CD8-positive, alpha-beta memory T cell (primary cell): ENCODE measurements around the gene HIRA. TPM values are rescaled to one million over a fixed set of nuclear protein-coding genes. Genes with fewer than 3 reads are reported as not detected.

Experiments
- CTCF ChIA-PET: fragments of 350-600 bp; sonication (Branson Sonifier 250); formaldehyde crosslinking; loops from one replicate; lab custom pipeline; 2021; ENCODE audit warnings: antibody characterized with exemption; lab: Charles Lee
- POLR2A ChIA-PET: fragments of 350-600 bp; sonication (Branson Sonifier 250); formaldehyde crosslinking; loops from one replicate; lab custom pipeline; 2021; ENCODE audit warnings: antibody characterized with exemption; lab: Charles Lee
- DNase-seq, 5 donors: peaks; one replicate each; pipeline versions ENCODE4 v3.0.0 to v3.0.0-alpha.2; 2020 to 2022; ENCODE audit warnings: mixed read lengths in 1 of 5
- H3K27ac ChIP-seq: one replicate; pipeline ENCODE4 v1.7.0; 2013; ENCODE audit warnings: low read depth, mild to moderate bottlenecking, low read length, moderate library complexity
- H3K27me3 ChIP-seq: 2 replicates; pipeline ENCODE4 v1.7.0; 2013; ENCODE audit warnings: low read length, mild to moderate bottlenecking; ENCODE audit not compliant: insufficient read depth, poor library complexity, severe bottlenecking
- H3K36me3 ChIP-seq: 2 replicates; pipeline ENCODE4 v1.7.0; 2013; ENCODE audit warnings: mild to moderate bottlenecking, low read length, moderate library complexity; ENCODE audit not compliant: insufficient read depth
- H3K4me1 ChIP-seq: 2 replicates; pipeline ENCODE4 v1.7.0; 2013; ENCODE audit warnings: mild to moderate bottlenecking, low read length, moderate library complexity; ENCODE audit not compliant: insufficient read depth
- H3K4me3 ChIP-seq: 2 replicates; pipeline ENCODE4 v1.7.0; 2013; ENCODE audit warnings: mild to moderate bottlenecking, low read length
- H3K9me3 ChIP-seq: 2 replicates; pipeline ENCODE4 v1.7.0; 2013; ENCODE audit warnings: mild to moderate bottlenecking, low read length
- H3K27ac Mint-ChIP-seq, 8 donors: one replicate each; pipeline ENCODE4 v1.8.0; 2020 to 2021; ENCODE audit warnings: mixed read lengths in 8 of 8, mild to moderate bottlenecking in 6 of 8, inconsistent platforms in 3 of 8, moderate library complexity in 3 of 8
- H3K27me3 Mint-ChIP-seq, 2 donors: one replicate each; pipeline ENCODE4 v1.8.0; 2020 to 2021; ENCODE audit warnings: mixed read lengths in 2 of 2, mild to moderate bottlenecking in 1 of 2, moderate library complexity in 1 of 2
- H3K36me3 Mint-ChIP-seq, 3 donors: one replicate each; pipeline ENCODE4 v1.8.0; 2020 to 2021; ENCODE audit warnings: mixed read lengths in 3 of 3, inconsistent platforms in 1 of 3, mild to moderate bottlenecking in 1 of 3
- H3K4me1 Mint-ChIP-seq, 3 donors: one replicate each; pipeline ENCODE4 v1.8.0; 2020 to 2021; ENCODE audit warnings: mixed read lengths in 3 of 3, inconsistent platforms in 1 of 3, mild to moderate bottlenecking in 1 of 3
- H3K4me3 Mint-ChIP-seq, 7 donors: one replicate each; pipeline ENCODE4 v1.8.0; 2020 to 2021; ENCODE audit warnings: mixed read lengths in 7 of 7, mild to moderate bottlenecking in 6 of 7, moderate library complexity in 4 of 7, inconsistent platforms in 2 of 7
- H3K9me3 Mint-ChIP-seq, 5 donors: one replicate each; pipeline ENCODE4 v1.8.0; 2020 to 2022; ENCODE audit warnings: mixed read lengths in 5 of 5, mild to moderate bottlenecking in 3 of 5, moderate library complexity in 2 of 5, inconsistent platforms in 1 of 5
- polyA plus RNA-seq: library from polyadenylated mRNA; unstranded; fragments of 300-500 nt; fragmentation: Illumina TruSeq; gene quantifications from one replicate; pipeline ENCODE4 v1.2.3, GENCODE V29; 2021
- total RNA-seq, 2 experiments: library from RNA; stranded (reverse); gene quantifications; one replicate each; pipeline ENCODE4 v1.2.3, GENCODE V29; 2021

Gene HIRA
- total and polyA plus RNA-seq, 3 experiments from 2014 or later: 4.6 to 44.8 (median 38.5) TPM

- Mint-ChIP-seq H3K36me3 (peaks cover 0 to 3% (median 0%) of the 10 kb centered on the region in 3 donors), H3K4me1 (peaks cover 23 to 30% (median 28%) of the 10 kb centered on the region in 3 donors), H3K4me3 (peak within 1 kb of the TSS; percentile 88 to 97 (median 91)), H3K9me3 (no peaks in the 10 kb centered on the region), H3K27me3 (peaks cover 16 to 37% of the 10 kb centered on the region in 2 donors), H3K27ac (peak within 1 kb of the TSS; percentile 27 to 92 (median 85))
- ChIA-PET CTCF (interaction anchor here (1.0 to 1.5 kb wide), 2 partner anchors 8 to 147 kb away, joined by 3 to 4 read pairs; partner anchors contain the start of gene ESS2), POLR2A (interaction anchor here (0.5 to 1.5 kb wide), 2 partner anchors 188 to 1723 kb away, joined by 3 read pairs; partner anchors contain the start of gene CDC45)
- peak; percentile 61 to 79 (median 67) for DNase-seq
- peaks cover 17% of the 10 kb centered on the region for H3K4me1 ChIP-seq
- no peaks in the 10 kb centered on the region for H3K27me3 ChIP-seq
- H3K9me3 ChIP-seq: no peaks in the 10 kb centered on the region
- H3K27ac ChIP-seq: peak within 1 kb of the TSS; percentile 71
- peak within 1 kb of the TSS; percentile 69 for H3K4me3 ChIP-seq
- no peaks in the 10 kb centered on the region for H3K36me3 ChIP-seq
These were observed 139.7 kb downstream of the HIRA start, which contains the start of gene CLTCL1 for GRCh38 chr22:19291580-19292457. Gene CLTCL1, minus strand, starts transcription at chr22:19291719. Its CDS starts 78 bp downstream, at chr22:19291641.

- POLR2A ChIA-PET: interaction anchor here (1.5 kb wide), 1 partner anchor 188 kb away, joined by 3 read pairs; the partner anchor contains the start of gene CDC45
- peak in 3 of 5 donors; percentile 27 to 57 (median 40) for DNase-seq
These were observed 140.3 kb downstream of the HIRA start for GRCh38 chr22:19291218-19291579.

GRCh38 chr22:19290400-19291217, 140.9 kb downstream of the HIRA start:
- H3K4me3 Mint-ChIP-seq: peak overlapping the region; percentile 85 to 89 (median 87)
- H3K27me3 Mint-ChIP-seq: peaks cover 11 to 29% of the 10 kb centered on the region in 2 donors
- no peaks in the 10 kb centered on the region for H3K36me3 ChIP-seq
- H3K27ac Mint-ChIP-seq: peak overlapping the region; percentile 26 to 85 (median 56)
- no peaks in the 10 kb centered on the region for H3K27me3 ChIP-seq
- H3K4me1 ChIP-seq: peaks cover 17% of the 10 kb centered on the region
- no peaks in the 10 kb centered on the region for H3K9me3 Mint-ChIP-seq
- peaks cover 23 to 30% (median 28%) of the 10 kb centered on the region in 3 donors for H3K4me1 Mint-ChIP-seq
- H3K4me3 ChIP-seq: peak overlapping the region; percentile 52
- peak in 1 of 5 donors; percentile 3 for DNase-seq
- ChIA-PET CTCF (interaction anchor here (1.0 kb wide), 1 partner anchor 9 kb away, joined by 3 read pairs; no protein-coding TSS in a partner anchor), POLR2A (no interaction called here)
- no peaks in the 10 kb centered on the region for H3K9me3 ChIP-seq
- peak overlapping the region; percentile 39 for H3K27ac ChIP-seq
- peaks cover 0 to 3% (median 0%) of the 10 kb centered on the region in 3 donors for H3K36me3 Mint-ChIP-seq

More at GRCh38 chr22:19291218-19291579, 140.3 kb downstream of the HIRA start:
- H3K9me3 ChIP-seq: no peaks in the 10 kb centered on the region
- peak overlapping the region; percentile 39 for H3K27ac ChIP-seq
- H3K27ac Mint-ChIP-seq: peak overlapping the region in 5 of 8 donors; percentile 26 to 85 (median 76)
- H3K4me3 Mint-ChIP-seq: peak overlapping the region; percentile 85 to 89 (median 87)
- H3K27me3 ChIP-seq: no peaks in the 10 kb centered on the region
- H3K36me3 Mint-ChIP-seq: peaks cover 0 to 3% (median 0%) of the 10 kb centered on the region in 3 donors
- no peaks in the 10 kb centered on the region for H3K9me3 Mint-ChIP-seq
- CTCF ChIA-PET: interaction anchor here (1.0 kb wide), 1 partner anchor 9 kb away, joined by 3 read pairs; no protein-coding TSS in a partner anchor
- H3K4me1 Mint-ChIP-seq: peaks cover 23 to 30% (median 28%) of the 10 kb centered on the region in 3 donors
- H3K27me3 Mint-ChIP-seq: peaks cover 12 to 35% of the 10 kb centered on the region in 2 donors
- H3K36me3 ChIP-seq: no peaks in the 10 kb centered on the region
- H3K4me3 ChIP-seq: peak overlapping the region; percentile 52
- peaks cover 17% of the 10 kb centered on the region for H3K4me1 ChIP-seq

GRCh38 chr22:19289475-19290161, 141.9 kb downstream of the HIRA start:
- Mint-ChIP-seq H3K27me3 (peaks cover 11 to 28% of the 10 kb centered on the region in 2 donors), H3K4me1 (peaks cover 23 to 30% (median 28%) of the 10 kb centered on the region in 3 donors), H3K27ac (peak overlapping the region in 2 of 8 donors; percentile 1 to 85), H3K4me3 (peak overlapping the region in 4 of 7 donors; percentile 85 to 89 (median 88)), H3K36me3 (peaks cover 0 to 3% (median 0%) of the 10 kb centered on the region in 3 donors), H3K9me3 (no peaks in the 10 kb centered on the region)
- Histone ChIP-seq H3K9me3 (no peaks in the 10 kb centered on the region), H3K4me1 (peaks cover 17% of the 10 kb centered on the region), H3K27me3 (no peaks in the 10 kb centered on the region), H3K4me3 (no peak overlapping the region), H3K27ac (no peak overlapping the region), H3K36me3 (no peaks in the 10 kb centered on the region)
- DNase-seq: peak in 2 of 5 donors; percentile 2 to 50
- POLR2A ChIA-PET: no interaction called here
- CTCF ChIA-PET: no interaction called here

GRCh38 chr22:19287889-19288288, 143.6 kb downstream of the HIRA start:
- H3K27me3 Mint-ChIP-seq: peaks cover 9 to 25% of the 10 kb centered on the region in 2 donors
- H3K27ac ChIP-seq: no peak overlapping the region
- H3K9me3 ChIP-seq: no peaks in the 10 kb centered on the region
- POLR2A ChIA-PET: no interaction called here
- H3K4me3 ChIP-seq: no peak overlapping the region
- H3K27me3 ChIP-seq: no peaks in the 10 kb centered on the region
- H3K27ac Mint-ChIP-seq: no peak overlapping the region
- H3K36me3 ChIP-seq: no peaks in the 10 kb centered on the region
- peaks cover 0 to 3% (median 0%) of the 10 kb centered on the region in 3 donors for H3K36me3 Mint-ChIP-seq
- no peaks in the 10 kb centered on the region for H3K9me3 Mint-ChIP-seq
- DNase-seq: no peak
- CTCF ChIA-PET: no interaction called here
- peaks cover 17% of the 10 kb centered on the region for H3K4me1 ChIP-seq
- H3K4me1 Mint-ChIP-seq: peaks cover 23 to 29% (median 28%) of the 10 kb centered on the region in 3 donors
- peak overlapping the region in 1 of 7 donors; percentile 36 for H3K4me3 Mint-ChIP-seq

GRCh38 chr22:19287076-19287707, 144.3 kb downstream of the HIRA start:
- H3K9me3 ChIP-seq: no peaks in the 10 kb centered on the region
- Mint-ChIP-seq H3K27me3 (peaks cover 9 to 25% of the 10 kb centered on the region in 2 donors), H3K4me3 (peak overlapping the region in 1 of 7 donors; percentile 36), H3K4me1 (peaks cover 21 to 24% (median 22%) of the 10 kb centered on the region in 3 donors), H3K9me3 (no peaks in the 10 kb centered on the region), H3K27ac (no peak overlapping the region), H3K36me3 (peaks cover 0 to 3% (median 0%) of the 10 kb centered on the region in 3 donors)
- ChIA-PET CTCF (no interaction called here), POLR2A (no interaction called here)
- H3K27me3 ChIP-seq: no peaks in the 10 kb centered on the region
- no peak overlapping the region for H3K4me3 ChIP-seq
- no peak for DNase-seq
- H3K4me1 ChIP-seq: peaks cover 10% of the 10 kb centered on the region
- no peaks in the 10 kb centered on the region for H3K36me3 ChIP-seq
- H3K27ac ChIP-seq: no peak overlapping the region

GRCh38 chr22:19285831-19286230, 145.7 kb downstream of the HIRA start:
- Mint-ChIP-seq H3K36me3 (no peaks in the 10 kb centered on the region), H3K9me3 (no peaks in the 10 kb centered on the region), H3K27ac (no peak overlapping the region), H3K27me3 (peaks cover 8 to 25% of the 10 kb centered on the region in 2 donors), H3K4me3 (no peak overlapping the region), H3K4me1 (peaks cover 15 to 18% (median 16%) of the 10 kb centered on the region in 3 donors)
- POLR2A ChIA-PET: no interaction called here
- DNase-seq: no peak
- CTCF ChIA-PET: no interaction called here
- H3K27me3 ChIP-seq: no peaks in the 10 kb centered on the region
- H3K4me3 ChIP-seq: no peak overlapping the region
- H3K36me3 ChIP-seq: no peaks in the 10 kb centered on the region
- peaks cover 5% of the 10 kb centered on the region for H3K4me1 ChIP-seq
- H3K9me3 ChIP-seq: no peaks in the 10 kb centered on the region
- H3K27ac ChIP-seq: no peak overlapping the region
